B cell (primary cell): ENCODE measurements around the gene LYG2. TPM values are rescaled to one million over a fixed set of nuclear protein-coding genes. Genes with fewer than 3 reads are reported as not detected.

Experiments used
- ATAC-seq: fragments of 200-7000 bp; cut with Tn5 transposase; one replicate; pipeline ENCODE4 v1.10.0; 2021; ENCODE audit warnings: low read depth, mild to moderate bottlenecking, moderate number of reproducible peaks, moderate library complexity
- CTCF ChIA-PET: fragments of 350-600 bp; sonication (Branson Sonifier 250); formaldehyde crosslinking; loops from one replicate; lab custom pipeline; 2021; ENCODE audit warnings: antibody characterized with exemption, inconsistent platforms; lab: Charles Lee
- POLR2A ChIA-PET: fragments of 350-600 bp; sonication (Branson Sonifier 250); formaldehyde crosslinking; loops from one replicate; lab custom pipeline; 2021; ENCODE audit warnings: antibody characterized with exemption; lab: Charles Lee
- DNase-seq: peaks from one replicate; pipeline ENCODE4 v3.0.0; 2013
- H2AFZ ChIP-seq: 2 replicates; pipeline ENCODE4 v1.6.1; 2012; ENCODE audit warnings: mild to moderate bottlenecking, low read depth, low read length; ENCODE audit not compliant: insufficient read depth, poor library complexity, severe bottlenecking
- H3K27ac ChIP-seq, 2 donors: 1 replicate in 1 of 2; 2 replicates in 1 of 2; pipeline ENCODE4 v1.5.1; 2012 to 2013; ENCODE audit warnings: low read length in 2 of 2, mild to moderate bottlenecking in 2 of 2, moderate library complexity in 1 of 2
- H3K27me3 ChIP-seq, 4 experiments: fragments of 200-600 bp in 1 of 4; sonication (generic) in 1 of 4; replicated peaks in 1 of 4; 1 replicate in 2 of 4; 2 replicates in 2 of 4; pipeline versions ENCODE4 v1.6.1 to v1.7.0; 2013 to 2016; ENCODE audit warnings: low read length in 3 of 4, mild to moderate bottlenecking in 2 of 4, mixed read lengths in 1 of 4, moderate library complexity in 1 of 4; ENCODE audit not compliant: insufficient read depth in 4 of 4, control insufficient read depth in 3 of 4; ENCODE audit errors: control extremely low read depth in 1 of 4
- H3K36me3 ChIP-seq, 2 experiments: replicated peaks in 1 of 2; 1 replicate in 1 of 2; 2 replicates in 1 of 2; pipeline versions ENCODE4 v1.6.1 to v1.7.1; 2013; ENCODE audit warnings: low read length in 1 of 2; ENCODE audit not compliant: insufficient read depth in 2 of 2, control insufficient read depth in 1 of 2; ENCODE audit errors: control extremely low read depth in 1 of 2, extremely low read depth in 1 of 2
- H3K4me1 ChIP-seq, 2 donors: fragments of 200-600 bp in 1 of 2; sonication (generic) in 1 of 2; 1 replicate in 1 of 2; 2 replicates in 1 of 2; pipeline versions ENCODE4 v1.5.1 to v1.6.1; 2013 to 2017; ENCODE audit warnings: low read length in 2 of 2; ENCODE audit not compliant: control insufficient read depth in 2 of 2, insufficient read depth in 2 of 2
- H3K4me2 ChIP-seq: replicated peaks from 2 replicates; pipeline ENCODE3; 2012; ENCODE audit warnings: mild to moderate bottlenecking, low read depth, low read length; ENCODE audit not compliant: poor library complexity, severe bottlenecking
- H3K4me3 ChIP-seq, 5 experiments: fragments of 200-600 bp in 1 of 5; sonication (generic) in 1 of 5; 1 replicate in 3 of 5; 2 replicates in 2 of 5; pipeline versions ENCODE4 v1.5.1 to v1.7.0; 2011 to 2016; ENCODE audit warnings: low read length in 4 of 5, mild to moderate bottlenecking in 4 of 5, low read depth in 2 of 5, control low read depth in 1 of 5, moderate library complexity in 1 of 5; ENCODE audit not compliant: insufficient read depth in 1 of 5; ENCODE audit errors: control extremely low read depth in 1 of 5, extremely low read depth in 1 of 5
- H3K79me2 ChIP-seq: fragments of 200-600 bp; sonication (generic); one replicate; pipeline ENCODE4 v1.6.0; 2016; ENCODE audit warnings: low read length; ENCODE audit not compliant: control insufficient read depth, insufficient read depth
- H3K9ac ChIP-seq: fragments of 200-600 bp; sonication (generic); 2 replicates; pipeline ENCODE4 v1.6.1; 2017; ENCODE audit warnings: mild to moderate bottlenecking, low read length, moderate library complexity
- H3K9me3 ChIP-seq, 3 donors: one replicate each; pipeline versions ENCODE4 v1.6.1 to v1.7.1; 2013; ENCODE audit warnings: low read length in 2 of 3; ENCODE audit not compliant: control insufficient read depth in 2 of 3, insufficient read depth in 1 of 3; ENCODE audit errors: control extremely low read depth in 1 of 3
- H4K20me1 ChIP-seq: 2 replicates; pipeline ENCODE4 v1.6.0; 2012; ENCODE audit warnings: mild to moderate bottlenecking, low read length; ENCODE audit not compliant: insufficient read depth, control insufficient read depth, poor library complexity, severe bottlenecking
- H3K27ac Mint-ChIP-seq: one replicate; pipeline ENCODE4 v1.8.0; 2021; ENCODE audit warnings: mixed read lengths
- H3K27me3 Mint-ChIP-seq: one replicate; pipeline ENCODE4 v1.8.0; 2021; ENCODE audit warnings: mixed read lengths
- H3K4me1 Mint-ChIP-seq: one replicate; pipeline ENCODE4 v1.8.0; 2021; ENCODE audit warnings: mixed read lengths
- H3K4me3 Mint-ChIP-seq: one replicate; pipeline ENCODE4 v1.8.0; 2021; ENCODE audit warnings: mixed read lengths
- H3K9me3 Mint-ChIP-seq: one replicate; pipeline ENCODE4 v1.8.0; 2022; ENCODE audit warnings: mixed read lengths; ENCODE audit not compliant: insufficient read depth
- CTCF ChIP-seq: fragments of 200-600 bp; IDR thresholded peaks from one replicate; pipeline ENCODE4 v1.8.0; 2022; ENCODE audit warnings: antibody characterized with exemption, mild to moderate bottlenecking
- EZH2 ChIP-seq: IDR thresholded peaks from 2 replicates; pipeline ENCODE4 v1.6.1; 2012; ENCODE audit warnings: borderline replicate concordance, low read depth, mild to moderate bottlenecking, moderate library complexity, low read length; ENCODE audit not compliant: insufficient read depth, poor library complexity, severe bottlenecking
- WGBS: methylation state at CpG from one replicate; pipeline ENCODE4 v1.1.5; 2013; ENCODE audit warnings: missing lambda C conversion rate; ENCODE audit not compliant: insufficient coverage; 5-methylcytosine and 5-hydroxymethylcytosine counted together
- intact Hi-C: fragments of 100-400 bp; cut with micrococcal nuclease; formaldehyde crosslinking; loops from one replicate; pipeline ENCODE4 v1.10.0; 2022
- polyA plus RNA-seq: library from polyadenylated mRNA; depleted of rRNA; stranded (reverse); fragments of >200 nt; gene quantifications from 2 replicates; pipeline ENCODE4 v1.2.3, GENCODE V29; 2012
- total RNA-seq, 2 donors: library from RNA; stranded (reverse); fragments of 120-200 nt in 1 of 2; gene quantifications; 1 replicate in 1 of 2; 2 replicates in 1 of 2; pipeline versions ENCODE4 v1.2.3 to v1.2.4, GENCODE V29; 2013 to 2022

The LYG2 gene
- total and polyA plus RNA-seq, 2 donors (not counting 1 experiment from before 2014, with no cell fraction given) = not detected

GRCh38 chr2:99260184-99260583, 4.7 kb upstream of the LYG2 start:
- no CpG with 5 or more reads among the region's 2 CpGs for WGBS
- intact Hi-C loops = no loop called here
- Histone ChIP-seq H3K79me2 (no peaks in the 10 kb centered on the region), H3K4me1 (no peaks in the 10 kb centered on the region), H2AFZ (no peak overlapping the region), H3K27me3 (no peaks in the 10 kb centered on the region), H3K9me3 (no peaks in the 10 kb centered on the region), H3K36me3 (no peaks in the 10 kb centered on the region), H3K9ac (no peak overlapping the region), H3K27ac (no peak overlapping the region), H3K4me2 (no peak overlapping the region), H3K4me3 (no peak overlapping the region), H4K20me1 (no peaks in the 10 kb centered on the region)
- H3K4me3 Mint-ChIP-seq = no peak overlapping the region
- DNase-seq = no peak
- ChIA-PET POLR2A (no interaction called here), CTCF (interaction anchor here (0.5 kb wide), 1 partner anchor 33 kb away, joined by 4 read pairs; no protein-coding TSS in a partner anchor)
- no peaks in the 10 kb centered on the region for H3K4me1 Mint-ChIP-seq
- no peak for ATAC-seq
- no peaks in the 10 kb centered on the region for H3K27me3 Mint-ChIP-seq
- no peak for TF ChIP-seq CTCF
- no peak for TF ChIP-seq EZH2
- H3K9me3 Mint-ChIP-seq = peaks cover 2% of the 10 kb centered on the region
- no peak overlapping the region for H3K27ac Mint-ChIP-seq

- Histone ChIP-seq H3K4me2 (no peak overlapping the region), H3K9ac (no peak overlapping the region), H3K36me3 (no peaks in the 10 kb centered on the region), H3K79me2 (no peaks in the 10 kb centered on the region), H3K9me3 (no peaks in the 10 kb centered on the region), H4K20me1 (no peaks in the 10 kb centered on the region), H3K4me3 (no peak overlapping the region), H2AFZ (no peak overlapping the region), H3K27ac (no peak overlapping the region), H3K27me3 (no peaks in the 10 kb centered on the region), H3K4me1 (no peaks in the 10 kb centered on the region)
- TF ChIP-seq EZH2 = no peak
- TF ChIP-seq CTCF = no peak
- Mint-ChIP-seq H3K4me1 (no peaks in the 10 kb centered on the region), H3K9me3 (peaks cover 2% of the 10 kb centered on the region), H3K27me3 (no peaks in the 10 kb centered on the region), H3K4me3 (no peak overlapping the region), H3K27ac (no peak overlapping the region)
- CTCF ChIA-PET = interaction anchor here (0.7 kb wide), 1 partner anchor 400 kb away, joined by 3 read pairs; no protein-coding TSS in a partner anchor
- POLR2A ChIA-PET = no interaction called here
- DNase-seq = no peak
- no CpG with 5 or more reads among the region's 4 CpGs for WGBS
- intact Hi-C loops = no loop called here
- ATAC-seq = no peak
These were observed 4.0 kb upstream of the LYG2 start for GRCh38 chr2:99259465-99259864.
